GM12874 (cell line): ENCODE data around the gene LSS.
A peak's percentile ranks its signal among the peaks of the same experiment; 100 is the strongest.

Source experiments
- CTCF ChIP-seq: IDR thresholded peaks from 2 replicates; pipeline ENCODE4 v1.5.1; 2011; ENCODE audit warnings: low read depth, mild to moderate bottlenecking, control low read depth, low read length, moderate library complexity; ENCODE audit not compliant: insufficient read depth

LSS gene

GRCh38 chr21:46150073-46150472 lies 78.5 kb downstream of the LSS start:
- TF ChIP-seq CTCF = no peak

GRCh38 chr21:46149205-46149901 lies 79.2 kb downstream of the LSS start:
- no peak for TF ChIP-seq CTCF

GRCh38 chr21:46148106-46148505 lies 80.5 kb downstream of the LSS start:
- no peak for TF ChIP-seq CTCF

GRCh38 chr21:46147429-46147828 lies 81.1 kb downstream of the LSS start:
- TF ChIP-seq CTCF = peak; percentile 64

- TF ChIP-seq CTCF = no peak
Observed at GRCh38 chr21:46146856-46147255, 81.7 kb downstream of the LSS start.

- TF ChIP-seq CTCF = no peak
Observed at GRCh38 chr21:46145840-46146691, 82.5 kb downstream of the LSS start.

- TF ChIP-seq CTCF = no peak
Observed at GRCh38 chr21:46145159-46145839, 83.3 kb downstream of the LSS start.
